Skin of body (tissue), 2 donors: ENCODE measurements around the gene CRY2. TPM values are rescaled to one million over a fixed set of nuclear protein-coding genes. Genes with fewer than 3 reads are reported as not detected.
"Not testable (repeated sequence)": the region's sequence is repeated elsewhere in the genome, so short reads cannot be mapped to it uniquely, and the experiment has no call there.

Source experiments
- DNase-seq: peaks from one replicate; lab custom pipeline; 2025; lab: John Stamatoyannopoulos, UW
- total RNA-seq: library from RNA; depleted of rRNA; stranded (reverse); fragments of >200 nt; gene quantifications from one replicate; pipeline ENCODE4 v1.2.3, GENCODE V29; 2014

The CRY2 gene
- total RNA-seq, 1 donor from 2014 or later, result 50.6 TPM

DNA sequence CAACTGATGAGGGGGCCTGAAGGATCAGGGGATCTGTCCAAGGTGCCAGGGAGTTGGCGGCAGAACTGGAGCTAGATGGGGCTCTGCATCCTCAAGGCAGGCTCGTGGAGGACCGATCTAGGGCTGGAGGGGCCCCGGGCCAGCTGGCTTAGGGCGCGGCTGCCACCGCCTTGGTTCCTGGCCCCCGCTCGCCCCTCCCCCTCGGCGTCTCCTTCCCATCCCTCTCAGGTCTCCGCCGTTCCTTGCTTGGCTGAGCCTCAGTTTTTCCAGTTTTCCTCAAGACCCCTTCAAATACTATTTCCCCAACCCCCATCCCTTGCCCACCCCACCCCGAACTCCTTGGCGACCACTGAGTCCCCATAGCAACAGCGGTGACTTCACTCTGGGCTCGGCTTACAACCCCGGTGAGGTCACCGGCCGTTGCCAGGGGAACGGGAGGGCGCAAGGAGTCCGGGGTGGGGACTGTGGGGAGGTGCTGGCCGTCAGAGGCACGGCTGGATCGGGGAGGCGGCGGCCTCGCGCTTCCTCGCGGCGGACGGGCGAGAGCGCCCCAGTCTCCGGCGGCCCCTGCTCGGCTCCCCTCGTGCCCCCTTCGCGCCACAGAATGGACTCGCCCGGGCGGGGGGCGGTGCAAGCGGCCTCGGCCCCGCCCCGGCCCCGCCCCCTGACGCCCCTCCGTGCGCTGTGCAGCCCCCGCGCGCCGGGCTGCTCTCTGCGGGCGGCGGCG is 52.3 kb downstream of the CRY2 start:
- DNase-seq, result peak; percentile 73

DNA sequence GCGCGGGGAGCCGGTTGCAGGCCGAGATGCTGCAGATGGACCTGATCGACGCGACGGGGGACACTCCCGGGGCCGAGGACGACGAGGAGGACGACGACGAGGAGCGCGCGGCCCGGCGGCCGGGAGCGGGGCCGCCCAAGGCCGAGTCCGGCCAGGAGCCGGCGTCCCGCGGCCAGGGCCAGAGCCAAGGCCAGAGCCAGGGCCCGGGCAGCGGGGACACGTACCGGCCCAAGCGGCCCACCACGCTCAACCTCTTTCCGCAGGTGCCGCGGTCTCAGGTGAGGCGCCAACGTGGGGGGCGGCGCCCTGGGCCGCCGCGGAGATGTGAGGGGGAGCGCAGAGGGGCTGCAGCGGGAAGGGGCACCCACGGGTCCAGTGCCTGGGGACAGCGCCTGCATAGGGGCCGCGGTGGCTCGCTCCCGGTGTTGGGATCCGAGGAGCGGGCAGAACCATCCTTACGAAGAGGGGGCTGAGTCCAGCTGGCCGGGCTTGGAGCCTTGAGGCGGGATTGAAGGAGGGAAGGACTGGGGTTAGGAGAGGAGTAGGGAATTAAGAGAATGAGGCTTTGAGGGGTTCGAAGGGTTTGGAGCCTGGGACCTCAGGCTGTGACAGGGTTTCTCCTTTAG is 53.0 kb downstream of the CRY2 start:
- not testable (repeated sequence) for DNase-seq

DNA sequence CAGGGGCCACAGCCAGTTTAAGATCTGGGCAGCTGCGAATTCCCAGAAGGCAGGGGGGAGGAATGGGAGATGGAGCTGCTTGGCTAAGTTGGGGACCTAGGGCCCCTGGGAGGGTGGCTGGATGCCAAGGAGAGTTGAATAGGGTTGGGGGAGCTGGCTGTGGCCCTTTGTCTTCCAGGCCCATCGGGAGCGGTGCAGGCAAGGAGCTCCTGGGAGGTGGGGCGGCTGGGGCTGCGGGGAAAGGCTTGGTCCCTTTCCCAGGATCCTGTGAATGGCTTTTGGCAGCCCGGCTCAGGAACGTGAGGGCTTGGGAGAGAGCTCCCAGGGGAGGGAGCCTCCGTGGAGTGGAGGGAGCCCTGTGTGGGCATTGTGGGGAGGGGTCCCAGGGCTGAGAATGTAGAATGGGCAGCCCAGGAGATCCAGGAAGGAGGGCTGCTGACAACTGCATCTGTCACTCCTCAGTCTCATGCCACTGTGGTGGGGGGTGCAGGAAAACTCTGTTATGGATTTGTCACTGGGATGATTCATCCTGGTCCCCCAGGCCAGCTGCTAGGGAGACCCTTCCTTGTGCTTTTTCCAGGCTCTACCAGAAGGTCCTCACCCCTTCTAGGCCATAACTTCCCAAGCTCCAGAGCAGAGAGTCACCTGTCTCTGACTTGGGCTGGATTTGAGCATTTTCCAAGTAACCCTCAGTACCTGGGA is 53.8 kb downstream of the CRY2 start:
- DNase-seq, result no peak

DNA sequence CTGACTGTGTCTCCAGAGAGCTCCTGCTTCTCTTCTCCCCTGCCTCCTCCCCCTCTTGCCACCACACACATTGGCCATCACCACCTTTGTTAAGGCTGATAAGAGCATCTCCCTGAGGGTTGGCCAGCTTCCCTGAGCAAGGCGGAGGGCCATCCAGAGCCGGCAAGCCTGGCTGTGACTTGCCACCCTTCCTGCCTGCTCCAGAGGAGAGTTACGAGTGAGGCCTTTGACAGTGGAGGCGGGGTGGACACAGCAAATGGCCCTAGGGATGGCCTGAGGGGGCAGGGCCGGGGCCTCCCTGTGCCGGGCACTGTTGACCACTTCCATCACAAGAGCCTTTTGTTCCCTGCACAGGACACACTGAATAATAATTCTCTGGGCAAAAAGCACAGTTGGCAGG is 54.4 kb downstream of the CRY2 start:
- DNase-seq, result no peak

DNA sequence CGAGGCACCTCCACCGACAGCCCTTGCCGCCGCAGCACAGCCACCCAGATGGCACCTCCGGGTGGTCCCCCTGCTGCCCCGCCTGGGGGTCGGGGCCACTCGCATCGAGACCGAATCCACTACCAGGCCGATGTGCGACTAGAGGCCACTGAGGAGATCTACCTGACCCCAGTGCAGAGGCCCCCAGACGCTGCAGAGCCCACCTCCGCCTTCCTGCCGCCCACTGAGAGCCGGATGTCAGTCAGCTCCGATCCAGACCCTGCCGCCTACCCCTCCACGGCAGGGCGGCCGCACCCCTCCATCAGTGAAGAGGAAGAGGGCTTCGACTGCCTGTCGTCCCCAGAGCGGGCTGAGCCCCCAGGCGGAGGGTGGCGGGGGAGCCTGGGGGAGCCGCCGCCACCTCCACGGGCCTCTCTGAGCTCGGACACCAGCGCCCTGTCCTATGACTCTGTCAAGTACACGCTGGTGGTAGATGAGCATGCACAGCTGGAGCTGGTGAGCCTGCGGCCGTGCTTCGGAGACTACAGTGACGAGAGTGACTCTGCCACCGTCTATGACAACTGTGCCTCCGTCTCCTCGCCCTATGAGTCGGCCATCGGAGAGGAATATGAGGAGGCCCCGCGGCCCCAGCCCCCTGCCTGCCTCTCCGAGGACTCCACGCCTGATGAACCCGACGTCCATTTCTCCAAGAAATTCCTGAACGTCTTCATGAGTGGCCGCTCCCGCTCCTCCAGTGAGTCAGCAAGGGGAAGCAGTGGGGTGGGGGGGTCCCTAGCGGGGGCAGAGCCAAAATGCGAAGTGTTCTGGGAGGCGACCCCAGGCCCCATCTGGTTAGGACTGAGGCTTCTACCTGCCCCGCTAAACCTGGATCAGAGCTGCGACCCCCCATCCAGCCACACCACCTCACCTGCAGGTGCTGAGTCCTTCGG is 55.4 kb downstream of the CRY2 start:
- no peak for DNase-seq

DNA sequence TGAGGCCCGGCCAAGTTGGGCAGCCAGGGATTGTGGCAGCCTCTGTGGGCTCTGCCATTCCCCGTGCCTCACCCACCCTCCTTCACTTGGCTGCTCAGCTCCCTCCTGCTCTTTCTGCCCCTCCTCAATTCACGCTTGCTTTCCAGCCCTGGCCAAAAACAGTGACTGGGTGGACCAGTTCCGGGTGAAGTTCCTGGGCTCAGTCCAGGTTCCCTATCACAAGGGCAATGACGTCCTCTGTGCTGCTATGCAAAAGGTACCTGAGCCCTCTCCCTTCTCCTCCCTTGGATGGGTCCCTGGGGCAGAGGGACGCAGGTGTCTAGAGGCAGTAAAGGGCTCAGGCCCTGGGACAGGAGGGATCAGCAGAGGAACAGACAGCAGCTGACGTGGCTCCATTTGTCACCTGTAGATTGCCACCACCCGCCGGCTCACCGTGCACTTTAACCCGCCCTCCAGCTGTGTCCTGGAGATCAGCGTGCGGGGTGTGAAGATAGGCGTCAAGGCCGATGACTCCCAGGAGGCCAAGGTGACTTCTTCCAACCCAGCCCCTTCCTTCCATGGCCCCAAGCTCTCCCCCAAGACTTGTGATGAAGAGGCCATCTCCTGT is 57.1 kb downstream of the CRY2 start:
- DNase-seq, result no peak

DNA sequence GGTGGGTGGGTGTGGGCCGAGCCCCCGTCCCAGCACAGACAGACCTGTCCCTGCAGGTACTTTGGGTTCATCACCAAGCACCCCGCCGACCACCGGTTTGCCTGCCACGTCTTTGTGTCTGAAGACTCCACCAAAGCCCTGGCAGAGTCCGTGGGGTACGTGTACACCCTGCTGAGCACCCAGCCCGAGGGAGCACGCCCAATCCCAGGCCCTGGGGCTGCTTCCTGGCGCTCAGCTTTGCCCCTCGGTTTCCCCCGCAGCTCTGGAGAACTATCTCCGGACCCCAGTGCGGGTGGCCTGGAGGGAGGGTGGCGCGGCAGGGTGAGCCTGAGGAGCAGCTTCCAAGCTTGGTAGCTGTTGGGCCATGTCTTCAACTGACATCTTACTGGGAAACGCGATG is 57.8 kb downstream of the CRY2 start:
- no peak for DNase-seq

DNA sequence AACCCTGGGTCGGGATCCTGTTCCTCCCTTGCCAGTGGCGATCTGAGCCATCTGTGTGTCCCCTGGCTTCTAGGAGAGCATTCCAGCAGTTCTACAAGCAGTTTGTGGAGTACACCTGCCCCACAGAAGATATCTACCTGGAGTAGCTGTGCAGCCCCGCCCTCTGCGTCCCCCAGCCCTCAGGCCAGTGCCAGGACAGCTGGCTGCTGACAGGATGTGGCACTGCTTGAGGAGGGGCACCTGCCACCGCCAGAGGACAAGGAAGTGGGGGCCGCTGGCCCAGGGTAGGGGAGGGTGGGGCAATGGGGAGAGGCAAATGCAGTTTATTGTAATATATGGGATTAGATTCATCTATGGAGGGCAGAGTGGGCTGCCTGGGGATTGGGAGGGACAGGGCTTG is 58.3 kb downstream of the CRY2 start:
- not testable (repeated sequence) for DNase-seq

DNA sequence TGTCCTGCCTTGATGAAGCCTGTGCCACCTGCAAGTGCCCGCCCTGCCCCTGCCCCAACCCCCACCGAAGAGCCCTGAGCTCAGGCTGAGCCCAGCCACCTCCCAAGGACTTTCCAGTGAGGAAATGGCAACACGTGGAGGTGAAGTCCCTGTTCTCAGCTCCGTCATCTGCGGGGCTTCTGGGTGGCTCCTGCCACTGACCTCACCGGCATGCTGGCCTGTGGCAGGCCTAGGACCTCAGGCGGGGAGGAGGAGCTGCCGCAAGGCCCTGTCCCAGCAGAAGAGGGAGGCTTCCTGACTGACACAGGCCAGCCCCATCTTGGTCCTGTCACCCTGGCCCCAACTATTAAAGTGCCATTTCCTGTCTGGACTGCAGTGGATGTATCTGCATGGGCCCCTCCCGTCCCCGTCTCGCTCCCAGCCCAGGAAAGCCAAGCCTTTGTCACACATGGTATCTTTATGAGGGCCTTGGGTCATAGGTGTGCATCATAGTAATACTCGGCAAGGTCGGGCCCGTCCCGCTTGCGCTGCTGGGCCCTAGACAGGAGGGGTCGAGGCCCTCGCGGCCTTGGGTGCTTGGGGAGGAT is 58.9 kb downstream of the CRY2 start:
- DNase-seq, result no peak

DNA sequence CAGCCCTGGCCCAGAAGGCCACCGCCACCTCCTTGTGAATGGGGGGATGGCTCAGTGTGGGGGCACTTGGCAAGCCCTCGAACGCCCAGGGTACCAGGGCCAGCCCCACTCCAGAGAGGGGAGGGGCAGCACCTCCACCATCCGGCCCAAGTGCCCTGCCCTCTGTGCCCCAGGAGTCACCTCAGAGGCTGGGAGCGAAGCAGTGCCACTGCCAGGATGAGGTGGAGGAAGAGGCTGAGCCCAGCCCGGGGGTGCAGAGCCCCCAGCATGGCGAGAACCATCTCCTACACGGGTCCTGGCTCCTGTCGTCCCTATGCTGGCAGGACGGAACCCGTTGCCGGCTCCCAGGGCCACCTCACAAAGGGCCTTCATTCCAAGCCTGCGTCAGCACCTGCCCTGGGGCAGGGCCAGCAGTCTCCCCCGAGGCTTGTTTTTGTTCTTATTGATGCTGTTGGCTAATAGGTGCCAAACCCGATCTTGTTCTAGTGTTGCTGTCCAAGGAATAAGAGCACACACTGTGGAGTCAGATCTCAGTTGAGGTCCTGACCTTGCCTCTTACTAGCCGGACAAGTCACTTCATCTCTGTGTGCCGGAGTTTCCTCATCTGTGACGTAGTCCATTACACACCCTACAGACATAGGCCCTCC is 59.8 kb downstream of the CRY2 start, which contains the start of gene FREY1:
Gene FREY1 (minus strand): TSS at position 307 of the 647 bp plus-strand sequence. CDS start 26 bp downstream, at position 281.
- no peak for DNase-seq

DNA sequence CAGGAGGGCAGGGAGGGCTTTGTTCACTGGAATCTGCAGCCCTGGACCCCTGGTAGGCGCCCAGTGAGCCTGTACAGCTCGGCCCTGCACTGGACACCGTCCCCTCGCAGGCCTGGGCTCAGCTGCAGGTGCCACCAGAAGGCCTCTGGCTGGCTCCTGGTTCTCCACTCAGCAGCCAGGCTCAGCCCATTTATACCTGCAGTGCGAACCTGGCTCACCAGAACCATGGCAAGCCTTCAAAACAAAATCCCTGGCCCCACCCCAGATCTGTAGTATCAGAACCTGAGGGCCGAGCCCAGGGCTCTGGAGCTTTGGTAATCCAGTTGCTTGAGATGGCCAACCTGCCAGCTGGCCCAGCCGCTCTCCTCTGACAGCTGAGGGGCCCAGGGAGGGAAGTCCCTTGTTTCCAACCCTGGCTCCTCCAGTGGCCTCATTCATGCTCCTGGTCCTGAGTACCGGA is 60.7 kb downstream of the CRY2 start:
- no peak for DNase-seq

DNA sequence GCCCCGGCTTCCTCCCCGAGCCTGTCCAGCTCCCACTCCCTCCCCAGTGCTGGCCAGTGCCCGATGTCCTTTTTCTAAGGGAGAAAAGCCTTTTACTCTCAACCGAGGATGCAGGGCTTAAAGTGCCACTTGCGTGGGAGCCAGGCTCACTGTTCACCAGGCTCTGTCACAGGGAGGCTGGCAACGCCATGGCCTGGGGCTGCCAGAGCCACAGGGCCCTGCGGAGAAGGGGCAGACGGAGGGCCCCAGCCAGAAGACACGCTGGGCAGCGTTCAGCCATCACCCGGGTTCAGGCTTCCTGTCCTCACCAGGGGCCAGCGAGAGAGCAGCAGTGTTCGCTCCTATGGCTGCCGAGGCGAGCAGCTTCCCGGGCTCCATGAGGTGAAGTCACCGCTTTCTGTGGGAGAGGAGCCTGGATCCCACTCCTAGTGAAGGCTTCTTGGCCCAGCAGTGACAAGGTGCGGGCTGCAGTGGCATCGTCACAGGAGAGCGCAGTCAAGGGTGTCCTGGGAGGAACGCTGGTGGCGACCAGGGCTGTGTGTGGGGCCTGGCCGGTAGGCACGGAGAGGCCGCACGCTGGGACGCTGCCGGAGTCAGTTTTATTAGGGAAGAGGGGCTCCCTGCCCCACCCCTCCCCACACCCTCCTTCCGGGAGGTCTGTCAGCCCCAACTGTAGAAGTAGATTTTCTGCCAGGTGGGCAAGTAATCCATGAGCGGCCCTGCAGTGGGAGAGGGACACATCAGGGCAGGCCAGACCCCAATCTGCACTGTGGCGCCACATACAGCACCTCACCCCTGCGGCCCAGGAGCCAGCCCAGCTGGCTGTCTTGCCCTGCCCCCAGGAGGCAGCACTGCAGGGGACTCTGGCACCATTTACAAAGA is 62.6 kb downstream of the CRY2 start:
- no peak for DNase-seq

DNA sequence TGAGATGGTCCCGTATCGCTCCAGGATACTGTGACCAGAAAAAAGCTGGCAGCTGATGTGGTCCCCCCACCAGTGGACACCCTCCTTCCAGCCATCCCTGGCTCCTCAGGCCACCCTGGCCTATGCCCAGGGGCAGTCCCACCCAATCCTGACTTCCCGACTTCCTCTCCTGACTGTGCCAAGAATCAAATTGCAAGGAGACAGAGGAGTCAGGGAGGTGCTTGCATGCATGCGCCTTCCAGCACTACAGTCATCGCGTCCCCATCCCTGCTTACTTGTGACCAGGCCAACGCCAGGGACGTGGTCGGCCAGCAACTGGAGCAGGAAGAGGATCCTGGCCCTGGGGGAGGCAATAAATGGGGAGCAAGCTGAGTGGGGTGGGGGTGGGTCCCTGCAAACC is 63.3 kb downstream of the CRY2 start:
- DNase-seq, result no peak

DNA sequence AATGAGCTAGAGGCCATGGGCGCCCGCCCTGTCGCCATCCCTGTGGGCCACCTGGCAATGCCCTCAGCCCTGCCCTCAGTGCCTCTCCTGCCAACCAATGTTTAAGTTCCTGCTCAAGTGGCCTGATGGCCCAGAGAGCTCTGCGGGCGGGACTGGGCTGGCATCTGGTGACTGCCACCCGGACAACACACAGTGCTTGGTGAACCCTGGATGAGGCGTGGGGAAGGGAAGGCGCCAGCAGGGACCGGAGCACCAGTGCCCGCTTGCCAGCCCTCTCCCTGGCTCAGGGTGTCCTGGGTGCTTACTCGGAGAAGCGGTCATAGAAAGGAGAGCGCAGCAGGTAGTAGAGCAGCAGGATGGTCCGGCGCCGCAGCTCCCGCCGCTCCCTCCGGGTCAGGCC is 66.2 kb downstream of the CRY2 start:
- no peak for DNase-seq

DNA sequence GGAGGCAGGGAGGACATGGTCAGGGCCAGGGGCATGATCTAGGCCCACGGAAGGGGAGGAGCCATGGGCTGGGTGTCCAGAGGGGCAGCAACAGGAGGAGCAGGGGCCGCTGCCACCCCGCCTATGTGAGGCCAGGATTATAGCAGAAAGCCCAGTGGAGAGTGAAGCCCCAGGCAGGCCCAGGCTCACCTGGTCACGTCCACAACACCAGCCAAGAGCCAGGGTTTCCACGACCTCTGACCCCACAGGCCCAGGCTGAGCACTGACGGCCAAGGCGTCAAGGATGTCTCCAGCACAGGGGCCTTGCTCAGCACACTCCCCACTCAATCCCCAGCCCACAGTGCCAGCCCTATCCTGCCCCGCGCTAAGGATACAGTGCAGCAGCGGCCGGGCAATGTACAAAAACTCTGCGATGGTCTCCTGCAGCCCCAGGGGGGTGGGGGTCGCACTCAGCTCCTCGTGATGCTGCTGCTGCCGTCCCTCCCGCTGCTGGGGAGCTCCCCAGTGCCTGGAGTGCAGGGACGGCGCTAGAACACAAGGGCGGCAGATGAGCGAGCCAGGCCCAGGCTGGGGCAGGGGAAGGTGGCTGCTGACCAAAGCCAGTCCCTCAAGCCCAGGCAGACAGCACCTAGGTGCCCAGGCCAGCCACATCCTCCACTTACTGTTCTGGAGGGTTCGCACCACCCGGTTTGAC is 66.8 kb downstream of the CRY2 start:
- no peak for DNase-seq

DNA sequence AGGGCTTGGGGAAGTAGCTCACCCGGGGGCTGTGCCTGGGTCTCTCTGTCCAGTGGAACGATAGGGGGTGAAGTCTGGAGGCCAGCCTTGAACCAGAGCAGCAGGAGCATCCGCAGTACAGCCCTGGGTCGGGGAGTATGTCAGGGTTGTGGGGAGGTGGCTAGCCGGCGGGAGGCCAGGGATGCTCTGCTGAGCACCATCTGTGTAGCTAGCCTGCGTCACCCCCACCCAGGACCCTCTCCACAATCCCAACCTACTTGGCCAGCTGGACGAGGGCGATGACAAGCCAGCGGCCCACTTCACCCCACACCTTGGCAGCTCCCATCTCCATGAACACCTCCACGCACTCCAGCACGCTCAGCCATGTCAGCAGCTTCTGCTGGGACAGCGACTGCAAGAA is 68.2 kb downstream of the CRY2 start:
- no peak for DNase-seq

DNA sequence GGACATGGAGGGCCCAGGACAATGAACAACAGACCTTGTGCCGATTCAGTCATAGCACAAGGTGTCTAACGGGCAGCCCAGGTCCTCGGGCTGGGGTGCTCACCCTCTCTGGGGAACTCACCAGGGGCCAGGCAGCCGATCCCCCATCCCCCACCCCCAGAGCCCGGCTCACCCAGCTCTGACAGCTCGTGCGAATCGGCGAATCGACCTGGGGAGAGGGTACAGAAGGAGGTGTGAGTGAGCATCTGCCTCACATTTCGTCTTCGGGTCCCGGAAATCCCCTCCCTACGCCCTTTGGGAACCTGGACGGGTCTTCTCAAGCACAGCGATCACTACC is 70.0 kb downstream of the CRY2 start:
- no peak for DNase-seq

DNA sequence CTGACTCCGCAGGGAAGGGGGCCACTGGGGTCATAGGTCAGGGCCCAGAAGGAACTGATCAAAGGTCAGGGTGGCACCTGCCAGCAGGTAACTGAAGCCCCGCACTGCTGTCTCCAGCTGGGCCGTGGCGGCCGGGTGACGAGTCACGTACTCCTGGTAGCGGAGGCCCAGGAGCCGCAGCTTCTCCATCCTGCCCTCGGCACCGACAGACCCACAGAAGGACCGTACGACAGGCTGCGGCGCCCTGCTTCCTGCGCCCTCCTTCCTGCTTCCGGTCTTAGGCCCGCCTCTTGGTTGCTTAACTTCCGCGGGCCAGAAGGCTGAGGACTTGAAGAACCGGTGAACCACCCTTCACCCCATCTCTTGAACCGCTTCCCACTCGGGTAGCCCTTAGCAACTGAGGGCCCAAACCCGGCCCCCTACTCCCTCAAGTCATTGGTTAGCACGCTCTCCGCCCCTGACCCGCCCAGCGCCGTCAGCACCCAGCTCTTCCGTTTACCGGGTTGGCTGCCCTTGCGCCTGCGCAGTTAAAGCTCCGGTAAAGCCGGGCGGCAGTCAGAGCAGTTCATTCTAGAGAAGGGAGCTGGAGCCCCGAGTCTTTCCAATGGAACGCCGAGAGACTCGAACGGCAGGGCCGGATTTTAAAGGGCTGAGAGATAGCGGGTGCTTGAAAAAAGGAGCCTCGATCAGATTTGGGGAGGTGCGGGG is 70.5 kb downstream of the CRY2 start, which contains the start of gene PEX16:
Gene PEX16 (minus strand): TSS at position 255 of the 708 bp plus-strand sequence. CDS start 66 bp downstream, at position 189.
- DNase-seq, result peak; percentile 98
